ENCODE results near the gene MYBPC3. TPM values are rescaled to one million over a fixed set of nuclear protein-coding genes. Genes with fewer than 3 reads are reported as not detected.
A peak's percentile ranks its signal among the peaks of the same experiment; 100 is the strongest.

The MYBPC3 gene
- total RNA-seq (2014; rRNA removed; shearing (Covaris generic)) (not detected in 2 replicates), polyA plus RNA-seq (2016; fragmentation: Nextera tagmentation; extraction: Ambion mirVana) (0.24 TPM in 1 of 2 replicates, not detected in the other)
- long read RNA-seq, result 0 reads

- Mint-ChIP-seq H3K4me1 (peaks cover 8% of the 10 kb centered on the region), H3K27ac (no peak within 1 kb of the TSS), H3K36me3 (ENCODE audit: low read depth) (no peaks in the 10 kb centered on the region; the same call in 2 of the 3 replicates)
These were observed at the start of gene MYBPC3 for GRCh38 chr11:47352556-47352955. TSS of gene MYBPC3 (minus strand) at chr11:47352702. CDS start at chr11:47352647, 55 bp downstream.

More at GRCh38 chr11:47352556-47352955, at the start of gene MYBPC3:
- no peaks in the 10 kb centered on the region; the same call in 2 of the 3 replicates for H3K9me3 Mint-ChIP-seq
- TF ChIP-seq REST (IDR thresholded peaks at IDR 0.05; ENCODE audit: unreplicated experiment) (no peak), STAT1 (IDR thresholded peaks at IDR 0.05; ENCODE audit: unreplicated experiment) (no peak), ETS1 (IDR thresholded peaks at IDR 0.05) (no peak), EZH2phosphoT487 (IDR thresholded peaks at IDR 0.05; ENCODE audit: unreplicated experiment) (no peak), ZNF114 (CRISPR knock-in tag; IDR thresholded peaks at IDR 0.05) (no peak), CTCF (conservative IDR thresholded peaks at IDR 0.05; ENCODE audit: low read depth in 2 of 2) (no peak), POLR2AphosphoS5 (IDR thresholded peaks at IDR 0.05; ENCODE audit: low read depth) (no peak), EZH2 (IDR thresholded peaks at IDR 0.05; ENCODE audit: low read depth, unreplicated experiment) (no peak), NANOG (IDR thresholded peaks at IDR 0.05; ENCODE audit: borderline replicate concordance) (no peak), ZNF331 (CRISPR knock-in tag; IDR thresholded peaks at IDR 0.05; ENCODE audit: low read depth) (no peak), JUNB (IDR thresholded peaks at IDR 0.05; ENCODE audit: unreplicated experiment) (no peak)
- Histone ChIP-seq H3K27ac (ENCODE audit: low read depth) (no peak within 1 kb of the TSS), H3F3A (replicated peaks; ENCODE audit: low read depth) (peaks cover 17% of the 10 kb centered on the region), H3K4me3 (no peak within 1 kb of the TSS), H4K20me1 (replicated peaks; ENCODE audit: insufficient read depth) (no peaks in the 10 kb centered on the region), H3K9me2 (ENCODE audit: insufficient read depth) (no peaks in the 10 kb centered on the region), H3K27me3 (ENCODE audit: insufficient read depth) (no peaks in the 10 kb centered on the region), H2AFZ (0 out of 2 replicates have a peak within 1 kb of the TSS, but pooled peaks have one; percentile 10), H3K4me1 (ENCODE audit: insufficient read depth) (peaks cover 7% of the 10 kb centered on the region; the same call in 1 of the 2 replicates), H3K36me3 (ENCODE audit: insufficient read depth) (no peaks in the 10 kb centered on the region), H3K4me2 (no peak within 1 kb of the TSS), H3K79me2 (replicated peaks; ENCODE audit: insufficient read depth) (no peaks in the 10 kb centered on the region)
- no peak for ATAC-seq
- peaks cover 18% of the 10 kb centered on the region for H3K27me3 Mint-ChIP-seq (ENCODE audit: insufficient read depth, low read depth, poor library complexity)
- no peak for DNase-seq (ENCODE audit: low spot score)
- no peak within 1 kb of the TSS for H3K4me3 Mint-ChIP-seq

Data from GM23338 (cell line).